OCI-LY3 (cell line): ENCODE measurements around the gene MED25.

Source experiments
- H2AFZ ChIP-seq: fragments of 200-600, 300-600 bp; shearing (Covaris generic); 2 replicates; pipeline ENCODE4 v1.6.0; 2014; ENCODE audit warnings: antibody characterized with exemption, low read depth, low read length
- H3K27ac ChIP-seq: fragments of 200-600, 300-600 bp; sonication (generic); 2 replicates; pipeline ENCODE4 v1.5.1; 2014; ENCODE audit warnings: mild to moderate bottlenecking, low read length, moderate library complexity, mixed read lengths
- H3K27me3 ChIP-seq: fragments of 200-600, 300-600 bp; sonication (generic); 2 replicates; pipeline ENCODE4 v1.6.1; 2014; ENCODE audit warnings: low read depth, low read length, mixed read lengths
- H3K36me3 ChIP-seq: fragments of 200-600, 300-600 bp; sonication (generic); replicated peaks from 2 replicates; pipeline ENCODE3; 2014; ENCODE audit warnings: low read depth, low read length, mixed read lengths
- H3K4me1 ChIP-seq: fragments of 300-600, 200-600 bp; sonication (generic); 2 replicates; pipeline ENCODE4 v1.6.1; 2014; ENCODE audit warnings: low read length, mixed read lengths
- H3K4me2 ChIP-seq: fragments of 200-600, 300-600 bp; sonication (generic); 2 replicates; pipeline ENCODE4 v1.6.1; 2014; ENCODE audit warnings: low read length, mixed read lengths
- H3K4me3 ChIP-seq: fragments of 300-600, 200-600 bp; sonication (generic); 2 replicates; pipeline ENCODE4 v1.5.1; 2014; ENCODE audit warnings: antibody characterized with exemption, mild to moderate bottlenecking, low read length, moderate library complexity
- H3K79me2 ChIP-seq: fragments of 300-600, 200-600 bp; shearing (Covaris generic); 2 replicates; pipeline ENCODE4 v1.6.1; 2014; ENCODE audit warnings: mild to moderate bottlenecking, low read length, mixed read lengths
- H3K9ac ChIP-seq: fragments of 300-600, 200-600 bp; shearing (Covaris generic); 2 replicates; pipeline ENCODE4 v1.6.0; 2014; ENCODE audit warnings: mild to moderate bottlenecking, low read length, moderate library complexity
- H3K9me3 ChIP-seq: fragments of 200-600, 300-600 bp; shearing (Covaris generic); 2 replicates; pipeline ENCODE4 v1.6.1; 2014; ENCODE audit warnings: low read length, mixed read lengths; ENCODE audit not compliant: insufficient read depth
- H4K20me1 ChIP-seq: fragments of 200-600, 300-600 bp; sonication (generic); 2 replicates; pipeline ENCODE4 v1.6.1; 2016; ENCODE audit warnings: low read length, mixed read lengths; ENCODE audit not compliant: insufficient read depth
- EZH2phosphoT487 ChIP-seq: fragments of 200-600 bp; shearing (Covaris generic); IDR thresholded peaks from 2 replicates; pipeline ENCODE4 v1.6.1; 2018; ENCODE audit warnings: antibody characterized with exemption, mixed run types, low read depth
- TF ChIP-seq, protein P1 (sequence below): fragments of 200-600, 300-600 bp; sonication (generic); IDR thresholded peaks from 2 replicates; pipeline ENCODE4 v1.5.1; 2014; ENCODE audit warnings: antibody characterized with exemption, low read length, low read depth

Gene MED25

GRCh38 chr19:49820125-49820524 lies 2.0 kb downstream of the MED25 start:
- Histone ChIP-seq H3K9ac (no peak overlapping the region), H3K9me3 (no peaks in the 10 kb centered on the region; the same call in 1 of the 2 replicates), H3K79me2 (peaks cover 52% of the 10 kb centered on the region), H2AFZ (no peak overlapping the region), H3K4me2 (no peak overlapping the region), H3K4me3 (no peak overlapping the region), H3K4me1 (peaks cover 8% of the 10 kb centered on the region), H3K36me3 (peaks cover 26% of the 10 kb centered on the region), H4K20me1 (peaks cover 23% of the 10 kb centered on the region), H3K27me3 (no peaks in the 10 kb centered on the region), H3K27ac (no peak overlapping the region)
- no peak for TF ChIP-seq EZH2phosphoT487
- TF ChIP-seq, protein P1, sequence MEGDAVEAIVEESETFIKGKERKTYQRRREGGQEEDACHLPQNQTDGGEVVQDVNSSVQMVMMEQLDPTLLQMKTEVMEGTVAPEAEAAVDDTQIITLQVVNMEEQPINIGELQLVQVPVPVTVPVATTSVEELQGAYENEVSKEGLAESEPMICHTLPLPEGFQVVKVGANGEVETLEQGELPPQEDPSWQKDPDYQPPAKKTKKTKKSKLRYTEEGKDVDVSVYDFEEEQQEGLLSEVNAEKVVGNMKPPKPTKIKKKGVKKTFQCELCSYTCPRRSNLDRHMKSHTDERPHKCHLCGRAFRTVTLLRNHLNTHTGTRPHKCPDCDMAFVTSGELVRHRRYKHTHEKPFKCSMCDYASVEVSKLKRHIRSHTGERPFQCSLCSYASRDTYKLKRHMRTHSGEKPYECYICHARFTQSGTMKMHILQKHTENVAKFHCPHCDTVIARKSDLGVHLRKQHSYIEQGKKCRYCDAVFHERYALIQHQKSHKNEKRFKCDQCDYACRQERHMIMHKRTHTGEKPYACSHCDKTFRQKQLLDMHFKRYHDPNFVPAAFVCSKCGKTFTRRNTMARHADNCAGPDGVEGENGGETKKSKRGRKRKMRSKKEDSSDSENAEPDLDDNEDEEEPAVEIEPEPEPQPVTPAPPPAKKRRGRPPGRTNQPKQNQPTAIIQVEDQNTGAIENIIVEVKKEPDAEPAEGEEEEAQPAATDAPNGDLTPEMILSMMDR = no peak

DNA sequence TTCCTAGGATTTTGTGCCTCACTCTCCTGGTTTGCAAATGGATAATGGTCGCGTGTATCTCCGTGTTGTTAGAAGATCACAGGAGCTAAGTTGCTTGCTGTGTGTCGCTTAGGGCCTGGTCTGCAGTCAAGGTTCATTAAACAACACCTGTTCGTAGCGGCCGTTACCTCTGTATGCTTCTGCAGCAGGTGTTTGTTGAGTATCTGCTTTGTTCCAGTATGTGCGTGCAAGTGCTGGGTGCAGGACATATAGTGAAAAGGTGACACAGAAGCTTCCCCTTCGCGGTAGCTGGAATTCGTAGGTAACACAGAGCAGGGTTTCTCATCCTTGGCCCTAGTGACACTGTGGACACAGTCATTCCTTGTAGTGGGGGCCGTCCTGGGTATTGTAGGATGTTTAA lies 5.4 kb downstream of the MED25 start:
- H3K79me2 ChIP-seq = peaks cover 64% of the 10 kb centered on the region
- no peak overlapping the region for H3K27ac ChIP-seq
- peaks cover 26% of the 10 kb centered on the region for H3K36me3 ChIP-seq
- no peak overlapping the region for H3K4me3 ChIP-seq
- no peak overlapping the region for H3K4me2 ChIP-seq
- H3K9me3 ChIP-seq = no peaks in the 10 kb centered on the region; the same call in 1 of the 2 replicates
- H3K4me1 ChIP-seq = peaks cover 8% of the 10 kb centered on the region
- TF ChIP-seq EZH2phosphoT487 = no peak
- TF ChIP-seq, protein P1 = no peak
- no peaks in the 10 kb centered on the region for H3K27me3 ChIP-seq
- H2AFZ ChIP-seq = no peak overlapping the region
- H3K9ac ChIP-seq = no peak overlapping the region
- H4K20me1 ChIP-seq = peaks cover 40% of the 10 kb centered on the region

DNA sequence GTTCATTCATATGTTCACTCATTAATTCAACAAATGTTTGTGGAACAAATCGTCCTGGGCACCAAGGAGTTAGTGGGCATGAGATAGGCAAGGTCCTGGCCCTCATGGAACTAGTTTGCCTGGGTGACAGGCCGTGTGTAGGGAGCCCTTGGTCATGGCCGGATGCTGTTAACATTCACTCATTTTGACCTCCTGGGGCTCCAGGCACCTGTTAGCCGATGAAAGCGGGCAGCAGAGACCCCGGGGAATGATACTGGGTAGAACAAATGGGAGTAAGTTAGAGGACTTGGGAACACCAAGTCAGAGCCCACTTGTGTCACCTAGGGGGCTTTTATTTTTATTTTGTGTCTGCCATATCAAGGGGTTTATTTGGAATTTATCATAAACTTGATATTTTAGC lies 6.6 kb downstream of the MED25 start:
- Histone ChIP-seq H2AFZ (no peak overlapping the region), H4K20me1 (peaks cover 43% of the 10 kb centered on the region), H3K27ac (no peak overlapping the region), H3K79me2 (peaks cover 52% of the 10 kb centered on the region), H3K4me3 (no peak overlapping the region), H3K36me3 (peaks cover 30% of the 10 kb centered on the region), H3K4me2 (no peak overlapping the region), H3K27me3 (no peaks in the 10 kb centered on the region), H3K4me1 (no peaks in the 10 kb centered on the region), H3K9ac (no peak overlapping the region), H3K9me3 (no peaks in the 10 kb centered on the region; the same call in 1 of the 2 replicates)
- TF ChIP-seq, protein P1 = no peak
- no peak for TF ChIP-seq EZH2phosphoT487

GRCh38 chr19:49827034-49827433 lies 8.9 kb downstream of the MED25 start:
- TF ChIP-seq, protein P1 = no peak
- TF ChIP-seq EZH2phosphoT487 = no peak
- peaks cover 45% of the 10 kb centered on the region for H4K20me1 ChIP-seq
- no peak overlapping the region for H3K27ac ChIP-seq
- no peaks in the 10 kb centered on the region; the same call in 1 of the 2 replicates for H3K9me3 ChIP-seq
- H3K27me3 ChIP-seq = no peaks in the 10 kb centered on the region
- H3K9ac ChIP-seq = no peak overlapping the region
- peaks cover 35% of the 10 kb centered on the region for H3K36me3 ChIP-seq
- H2AFZ ChIP-seq = no peak overlapping the region
- no peak overlapping the region for H3K4me2 ChIP-seq
- no peak overlapping the region for H3K4me3 ChIP-seq
- H3K79me2 ChIP-seq = peaks cover 37% of the 10 kb centered on the region
- no peaks in the 10 kb centered on the region for H3K4me1 ChIP-seq
